ENCODE measurements around the gene TTC21A. TPM values are rescaled to one million over a fixed set of nuclear protein-coding genes. Genes with fewer than 3 reads are reported as not detected.

The TTC21A gene
- total RNA-seq, 2 experiments from 2014 or later, result 0.69 to 0.79 TPM

- peaks cover 26% of the 10 kb centered on the region for H3K4me1 Mint-ChIP-seq (ENCODE audit: low read depth)
- DNase-seq (no peak), ATAC-seq (no peak)
- H3K36me3 Mint-ChIP-seq (ENCODE audit: low read depth), result peaks cover 36% of the 10 kb centered on the region
- no peak overlapping the region for H3K27ac Mint-ChIP-seq
- POLR2A ChIA-PET, result no interaction called here
- TF ChIP-seq, protein P1, sequence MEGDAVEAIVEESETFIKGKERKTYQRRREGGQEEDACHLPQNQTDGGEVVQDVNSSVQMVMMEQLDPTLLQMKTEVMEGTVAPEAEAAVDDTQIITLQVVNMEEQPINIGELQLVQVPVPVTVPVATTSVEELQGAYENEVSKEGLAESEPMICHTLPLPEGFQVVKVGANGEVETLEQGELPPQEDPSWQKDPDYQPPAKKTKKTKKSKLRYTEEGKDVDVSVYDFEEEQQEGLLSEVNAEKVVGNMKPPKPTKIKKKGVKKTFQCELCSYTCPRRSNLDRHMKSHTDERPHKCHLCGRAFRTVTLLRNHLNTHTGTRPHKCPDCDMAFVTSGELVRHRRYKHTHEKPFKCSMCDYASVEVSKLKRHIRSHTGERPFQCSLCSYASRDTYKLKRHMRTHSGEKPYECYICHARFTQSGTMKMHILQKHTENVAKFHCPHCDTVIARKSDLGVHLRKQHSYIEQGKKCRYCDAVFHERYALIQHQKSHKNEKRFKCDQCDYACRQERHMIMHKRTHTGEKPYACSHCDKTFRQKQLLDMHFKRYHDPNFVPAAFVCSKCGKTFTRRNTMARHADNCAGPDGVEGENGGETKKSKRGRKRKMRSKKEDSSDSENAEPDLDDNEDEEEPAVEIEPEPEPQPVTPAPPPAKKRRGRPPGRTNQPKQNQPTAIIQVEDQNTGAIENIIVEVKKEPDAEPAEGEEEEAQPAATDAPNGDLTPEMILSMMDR (IDR thresholded peaks at IDR 0.05), result no peak
- CTCF ChIA-PET, result interaction anchor here (0.7 kb wide), 1 partner anchor 29 kb away, joined by 3 read pairs; the partner anchor contains the start of genes GORASP1 and TTC21A
- no peaks in the 10 kb centered on the region for H3K27me3 Mint-ChIP-seq
- no peak overlapping the region for H3K4me3 Mint-ChIP-seq
- H3K9me3 Mint-ChIP-seq, result no peaks in the 10 kb centered on the region
- intact Hi-C loops (cut with micrococcal nuclease), result no loop called here
Observed at GRCh38 chr3:39079530-39079929, 27.9 kb upstream of the TTC21A start.

- no peak overlapping the region for H3K4me3 Mint-ChIP-seq
- H3K27me3 Mint-ChIP-seq, result no peaks in the 10 kb centered on the region
- H3K27ac Mint-ChIP-seq, result no peak overlapping the region
- intact Hi-C loops (cut with micrococcal nuclease), result no loop called here
- peaks cover 24% of the 10 kb centered on the region for H3K4me1 Mint-ChIP-seq (ENCODE audit: low read depth)
- no peak for ATAC-seq
- peaks cover 35% of the 10 kb centered on the region for H3K36me3 Mint-ChIP-seq (ENCODE audit: low read depth)
- DNase-seq, result no peak
- CTCF ChIA-PET, result interaction anchor here (0.7 to 1.6 kb wide), 3 partner anchors 28 to 298 kb away, joined by 3 to 4 read pairs (median 3); partner anchors contain the start of genes GORASP1 and TTC21A
- POLR2A ChIA-PET, result no interaction called here
- no peaks in the 10 kb centered on the region for H3K9me3 Mint-ChIP-seq
- TF ChIP-seq, protein P1 (IDR thresholded peaks at IDR 0.05), result no peak
Observed at GRCh38 chr3:39080026-39080425, 27.5 kb upstream of the TTC21A start.

DNA sequence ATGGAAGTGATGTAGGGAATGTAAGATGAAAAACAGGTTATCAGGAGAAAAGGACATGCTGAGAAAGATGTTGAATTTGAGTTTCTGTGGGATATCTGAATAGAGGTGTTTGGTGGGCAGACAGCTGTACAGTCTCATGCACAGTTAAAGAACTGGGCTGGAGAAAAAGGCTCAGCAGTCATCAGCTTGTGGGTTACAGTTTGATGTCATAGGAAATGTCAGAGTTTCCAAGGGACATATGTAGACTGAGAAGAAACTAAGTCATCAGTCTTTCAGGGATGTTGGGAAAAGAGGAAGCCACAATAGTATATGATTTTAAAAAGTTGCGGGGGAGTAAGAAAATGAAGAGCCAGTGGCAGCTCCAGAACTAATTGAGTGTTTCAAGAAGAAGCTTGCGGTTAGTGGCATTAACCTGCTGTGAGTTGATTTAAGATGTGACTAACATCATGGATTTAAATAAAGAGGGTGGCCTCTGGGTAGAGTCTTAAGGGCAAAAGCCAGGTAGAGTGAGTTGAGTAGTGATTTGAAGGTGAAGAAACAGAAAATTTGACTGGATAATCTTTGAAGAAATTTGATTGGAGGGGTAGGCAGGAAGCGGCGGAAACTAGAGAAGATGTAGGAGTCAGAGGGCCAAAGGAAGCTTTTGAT, 24.7 kb upstream of the TTC21A start:
- Mint-ChIP-seq H3K9me3 (no peaks in the 10 kb centered on the region), H3K36me3 (ENCODE audit: low read depth) (peaks cover 28% of the 10 kb centered on the region), H3K27me3 (no peaks in the 10 kb centered on the region), H3K27ac (peak overlapping the region; percentile 81), H3K4me3 (no peak overlapping the region), H3K4me1 (ENCODE audit: low read depth) (peaks cover 17% of the 10 kb centered on the region)
- ATAC-seq, result peak; percentile 80
- CTCF ChIA-PET, result interaction anchor here (1.2 kb wide), 1 partner anchor 106 kb away, joined by 3 read pairs; no protein-coding TSS in a partner anchor
- TF ChIP-seq, protein P1 (IDR thresholded peaks at IDR 0.05), result no peak
- intact Hi-C loops (cut with micrococcal nuclease), result no loop called here
- POLR2A ChIA-PET, result interaction anchor here (1.8 kb wide), 1 partner anchor 23 kb away, joined by 4 read pairs; no protein-coding TSS in a partner anchor
- no peak for DNase-seq

GRCh38 chr3:39086144-39086543, 21.3 kb upstream of the TTC21A start:
- Mint-ChIP-seq H3K27me3 (no peaks in the 10 kb centered on the region), H3K27ac (no peak overlapping the region), H3K36me3 (ENCODE audit: low read depth) (peaks cover 27% of the 10 kb centered on the region), H3K4me3 (no peak overlapping the region), H3K4me1 (ENCODE audit: low read depth) (peaks cover 18% of the 10 kb centered on the region), H3K9me3 (no peaks in the 10 kb centered on the region)
- ATAC-seq (no peak), DNase-seq (no peak)
- TF ChIP-seq, protein P1 (IDR thresholded peaks at IDR 0.05), result no peak
- ChIA-PET CTCF (interaction anchor here (1.4 to 1.9 kb wide), 2 partner anchors 15 to 43 kb away, joined by 3 to 6 read pairs; no protein-coding TSS in a partner anchor), POLR2A (no interaction called here)
- intact Hi-C loops (cut with micrococcal nuclease), result no loop called here

GRCh38 chr3:39088456-39088855, 19.0 kb upstream of the TTC21A start:
- TF ChIP-seq, protein P1 (IDR thresholded peaks at IDR 0.05), result no peak
- CTCF ChIA-PET, result no interaction called here
- Mint-ChIP-seq H3K36me3 (ENCODE audit: low read depth) (peaks cover 15% of the 10 kb centered on the region), H3K27me3 (no peaks in the 10 kb centered on the region), H3K27ac (no peak overlapping the region), H3K4me1 (ENCODE audit: low read depth) (peaks cover 3% of the 10 kb centered on the region), H3K4me3 (no peak overlapping the region), H3K9me3 (no peaks in the 10 kb centered on the region)
- POLR2A ChIA-PET, result interaction anchor here (0.8 to 1.0 kb wide), 2 partner anchors 18 to 200 kb away, joined by 3 to 4 read pairs; no protein-coding TSS in a partner anchor
- no peak for ATAC-seq
- intact Hi-C loops (cut with micrococcal nuclease), result no loop called here
- DNase-seq, result no peak

All from activated CD8-positive, alpha-beta T cell treated with anti-CD3 and anti-CD28 coated beads for 36 hours (primary cell).